Skeletal muscle tissue (tissue), 4 donors: ENCODE results near the gene GNG7. TPM values are rescaled to one million over a fixed set of nuclear protein-coding genes. Genes with fewer than 3 reads are reported as not detected.
A peak's percentile ranks its signal among the peaks of the same experiment; 100 is the strongest.

ENCODE experiments used
- H3K27ac ChIP-seq: one replicate; pipeline ENCODE4 v1.7.0; 2013; ENCODE audit warnings: mild to moderate bottlenecking, low read depth, low read length, inconsistent platforms
- H3K27me3 ChIP-seq, 3 donors: one replicate each; pipeline ENCODE4 v1.7.0; 2013; ENCODE audit warnings: low read length in 3 of 3; ENCODE audit not compliant: control insufficient read depth in 3 of 3, insufficient read depth in 3 of 3
- H3K36me3 ChIP-seq, 3 donors: one replicate each; pipeline ENCODE4 v1.7.0; 2013; ENCODE audit warnings: low read length in 3 of 3; ENCODE audit not compliant: control insufficient read depth in 3 of 3, insufficient read depth in 3 of 3
- H3K4me1 ChIP-seq, 3 donors: one replicate each; pipeline ENCODE4 v1.7.0; 2013; ENCODE audit warnings: low read length in 3 of 3, mild to moderate bottlenecking in 3 of 3; ENCODE audit not compliant: control insufficient read depth in 3 of 3, insufficient read depth in 3 of 3
- H3K4me3 ChIP-seq, 3 donors: one replicate each; pipeline ENCODE4 v1.7.0; 2013; ENCODE audit warnings: low read length in 3 of 3
- H3K9ac ChIP-seq, 3 donors: one replicate each; pipeline ENCODE4 v1.7.0; 2013; ENCODE audit warnings: low read length in 3 of 3, mild to moderate bottlenecking in 3 of 3, moderate library complexity in 2 of 3, low read depth in 1 of 3
- H3K9me3 ChIP-seq, 3 donors: one replicate each; pipeline ENCODE4 v1.7.0; 2013; ENCODE audit warnings: low read length in 3 of 3; ENCODE audit not compliant: control insufficient read depth in 3 of 3
- total RNA-seq: library from RNA; depleted of rRNA; stranded (reverse); fragments of >200 nt; gene quantifications from one replicate; pipeline ENCODE4 v1.2.3, GENCODE V29; 2014
- donor health status: Osteomylitis.

GNG7 gene
- total RNA-seq, 1 donor from 2014 or later, result 1.6 TPM

GRCh38 chr19:2618611-2619010 lies 83.9 kb downstream of the GNG7 start:
- Histone ChIP-seq H3K4me3 (no peak overlapping the region), H3K9me3 (peaks cover 0 to 5% (median 4%) of the 10 kb centered on the region in 3 donors), H3K4me1 (peaks cover 4 to 10% (median 9%) of the 10 kb centered on the region in 3 donors), H3K27me3 (peaks cover 0 to 7% (median 2%) of the 10 kb centered on the region in 3 donors), H3K27ac (peak overlapping the region; percentile 58), H3K9ac (no peak overlapping the region), H3K36me3 (no peaks in the 10 kb centered on the region)

GRCh38 chr19:2617393-2618165 lies 84.9 kb downstream of the GNG7 start:
- Histone ChIP-seq H3K9ac (no peak overlapping the region), H3K4me1 (peaks cover 4 to 10% (median 9%) of the 10 kb centered on the region in 3 donors), H3K9me3 (peaks cover 0 to 5% (median 4%) of the 10 kb centered on the region in 3 donors)

GRCh38 chr19:2616741-2617392 lies 85.6 kb downstream of the GNG7 start:
- Histone ChIP-seq H3K4me1 (peaks cover 4 to 10% (median 9%) of the 10 kb centered on the region in 3 donors), H3K27me3 (peaks cover 0 to 11% (median 2%) of the 10 kb centered on the region in 3 donors), H3K27ac (no peak overlapping the region)

More at GRCh38 chr19:2617393-2618165, 84.9 kb downstream of the GNG7 start:
- no peak overlapping the region for H3K4me3 ChIP-seq
- no peaks in the 10 kb centered on the region for H3K36me3 ChIP-seq
- H3K27ac ChIP-seq, result no peak overlapping the region
- peaks cover 0 to 11% (median 2%) of the 10 kb centered on the region in 3 donors for H3K27me3 ChIP-seq

GRCh38 chr19:2615782-2616181 lies 86.7 kb downstream of the GNG7 start:
- Histone ChIP-seq H3K4me1 (peaks cover 4 to 7% (median 5%) of the 10 kb centered on the region in 3 donors), H3K4me3 (no peak overlapping the region), H3K9ac (no peak overlapping the region), H3K9me3 (peaks cover 0 to 5% (median 4%) of the 10 kb centered on the region in 3 donors), H3K36me3 (no peaks in the 10 kb centered on the region), H3K27me3 (peaks cover 0 to 11% (median 2%) of the 10 kb centered on the region in 3 donors), H3K27ac (no peak overlapping the region)

More at GRCh38 chr19:2616741-2617392, 85.6 kb downstream of the GNG7 start:
- no peaks in the 10 kb centered on the region for H3K36me3 ChIP-seq
- peaks cover 0 to 5% (median 4%) of the 10 kb centered on the region in 3 donors for H3K9me3 ChIP-seq
- no peak overlapping the region for H3K9ac ChIP-seq
- H3K4me3 ChIP-seq, result no peak overlapping the region

- Histone ChIP-seq H3K4me1 (peaks cover 0 to 2% (median 0%) of the 10 kb centered on the region in 3 donors), H3K9me3 (peaks cover 0 to 5% (median 4%) of the 10 kb centered on the region in 3 donors), H3K27me3 (peaks cover 0 to 11% (median 2%) of the 10 kb centered on the region in 3 donors), H3K36me3 (no peaks in the 10 kb centered on the region), H3K4me3 (no peak overlapping the region), H3K9ac (peak overlapping the region in 1 of 3 donors; percentile 8), H3K27ac (no peak overlapping the region)
Measured at GRCh38 chr19:2613507-2614295, 88.8 kb downstream of the GNG7 start.

- H3K27ac ChIP-seq, result no peak overlapping the region
- peaks cover 0 to 14% (median 2%) of the 10 kb centered on the region in 3 donors for H3K27me3 ChIP-seq
Measured at GRCh38 chr19:2612619-2613249, 89.8 kb downstream of the GNG7 start.

GRCh38 chr19:2611483-2612464 lies 90.7 kb downstream of the GNG7 start:
- peaks cover 0 to 14% (median 2%) of the 10 kb centered on the region in 3 donors for H3K27me3 ChIP-seq
- H3K9me3 ChIP-seq, result peaks cover 0 to 5% (median 4%) of the 10 kb centered on the region in 3 donors
- no peaks in the 10 kb centered on the region for H3K36me3 ChIP-seq
- no peak overlapping the region for H3K4me3 ChIP-seq
- peaks cover 0 to 2% (median 0%) of the 10 kb centered on the region in 3 donors for H3K4me1 ChIP-seq
- H3K9ac ChIP-seq, result peak overlapping the region in 1 of 3 donors; percentile 86
- no peak overlapping the region for H3K27ac ChIP-seq

More at GRCh38 chr19:2612619-2613249, 89.8 kb downstream of the GNG7 start:
- Histone ChIP-seq H3K4me1 (peaks cover 0 to 2% (median 0%) of the 10 kb centered on the region in 3 donors), H3K9me3 (peaks cover 0 to 5% (median 4%) of the 10 kb centered on the region in 3 donors), H3K4me3 (no peak overlapping the region), H3K9ac (no peak overlapping the region), H3K36me3 (no peaks in the 10 kb centered on the region)

- H3K4me3 ChIP-seq, result peak overlapping the region; percentile 74 to 83 (median 79)
- peaks cover 0 to 5% (median 4%) of the 10 kb centered on the region in 3 donors for H3K9me3 ChIP-seq
- peaks cover 0 to 2% (median 0%) of the 10 kb centered on the region in 3 donors for H3K4me1 ChIP-seq
- H3K27ac ChIP-seq, result peak overlapping the region; percentile 72
- H3K36me3 ChIP-seq, result no peaks in the 10 kb centered on the region
- peaks cover 0 to 14% (median 2%) of the 10 kb centered on the region in 3 donors for H3K27me3 ChIP-seq
- H3K9ac ChIP-seq, result peak overlapping the region; percentile 70 to 86 (median 84)
Measured at GRCh38 chr19:2610637-2611482, 91.6 kb downstream of the GNG7 start.
